Measurements from ENCODE around the gene TMA7.

GRCh38 chr3:48426401-48426909 lies 13.6 kb upstream of the TMA7 start:
- TF ChIP-seq, protein P1, sequence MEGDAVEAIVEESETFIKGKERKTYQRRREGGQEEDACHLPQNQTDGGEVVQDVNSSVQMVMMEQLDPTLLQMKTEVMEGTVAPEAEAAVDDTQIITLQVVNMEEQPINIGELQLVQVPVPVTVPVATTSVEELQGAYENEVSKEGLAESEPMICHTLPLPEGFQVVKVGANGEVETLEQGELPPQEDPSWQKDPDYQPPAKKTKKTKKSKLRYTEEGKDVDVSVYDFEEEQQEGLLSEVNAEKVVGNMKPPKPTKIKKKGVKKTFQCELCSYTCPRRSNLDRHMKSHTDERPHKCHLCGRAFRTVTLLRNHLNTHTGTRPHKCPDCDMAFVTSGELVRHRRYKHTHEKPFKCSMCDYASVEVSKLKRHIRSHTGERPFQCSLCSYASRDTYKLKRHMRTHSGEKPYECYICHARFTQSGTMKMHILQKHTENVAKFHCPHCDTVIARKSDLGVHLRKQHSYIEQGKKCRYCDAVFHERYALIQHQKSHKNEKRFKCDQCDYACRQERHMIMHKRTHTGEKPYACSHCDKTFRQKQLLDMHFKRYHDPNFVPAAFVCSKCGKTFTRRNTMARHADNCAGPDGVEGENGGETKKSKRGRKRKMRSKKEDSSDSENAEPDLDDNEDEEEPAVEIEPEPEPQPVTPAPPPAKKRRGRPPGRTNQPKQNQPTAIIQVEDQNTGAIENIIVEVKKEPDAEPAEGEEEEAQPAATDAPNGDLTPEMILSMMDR (conservative IDR thresholded peaks at IDR 0.05 in 1 of 2, IDR thresholded peaks at IDR 0.05 in 1 of 2; ENCODE audit: low read depth in 1 of 2, low read length in 2 of 2), result no peak
- TF ChIP-seq EZH2 (IDR thresholded peaks at IDR 0.05; ENCODE audit: low read length, missing control alignments), result no peak
